Measurements from ENCODE around the gene COX7A2L. TPM values are rescaled to one million over a fixed set of nuclear protein-coding genes. Genes with fewer than 3 reads are reported as not detected.

COX7A2L gene
- total RNA-seq, 4 donors from 2014 or later, result 125 to 163 (median 150) TPM

DNA sequence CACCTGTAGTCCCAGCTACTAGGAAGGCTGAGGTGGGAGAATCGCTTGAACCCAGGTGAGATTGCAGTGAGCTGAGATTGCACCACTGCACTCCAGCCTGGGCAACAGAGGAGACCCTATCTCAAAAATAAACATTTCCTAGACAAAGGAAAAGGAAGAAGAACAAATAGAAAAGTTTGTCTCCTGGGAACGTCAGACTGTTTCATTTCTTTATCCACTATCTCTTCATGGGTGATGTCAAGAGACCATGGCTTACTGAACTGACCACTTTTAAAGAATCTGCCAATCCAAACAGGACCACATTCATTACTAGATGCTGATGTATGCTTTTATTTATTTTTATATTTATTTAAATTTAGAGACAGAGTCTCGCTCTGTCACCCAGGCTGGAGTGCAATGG is 26.8 kb downstream of the COX7A2L start:
- TF ChIP-seq, protein P1, sequence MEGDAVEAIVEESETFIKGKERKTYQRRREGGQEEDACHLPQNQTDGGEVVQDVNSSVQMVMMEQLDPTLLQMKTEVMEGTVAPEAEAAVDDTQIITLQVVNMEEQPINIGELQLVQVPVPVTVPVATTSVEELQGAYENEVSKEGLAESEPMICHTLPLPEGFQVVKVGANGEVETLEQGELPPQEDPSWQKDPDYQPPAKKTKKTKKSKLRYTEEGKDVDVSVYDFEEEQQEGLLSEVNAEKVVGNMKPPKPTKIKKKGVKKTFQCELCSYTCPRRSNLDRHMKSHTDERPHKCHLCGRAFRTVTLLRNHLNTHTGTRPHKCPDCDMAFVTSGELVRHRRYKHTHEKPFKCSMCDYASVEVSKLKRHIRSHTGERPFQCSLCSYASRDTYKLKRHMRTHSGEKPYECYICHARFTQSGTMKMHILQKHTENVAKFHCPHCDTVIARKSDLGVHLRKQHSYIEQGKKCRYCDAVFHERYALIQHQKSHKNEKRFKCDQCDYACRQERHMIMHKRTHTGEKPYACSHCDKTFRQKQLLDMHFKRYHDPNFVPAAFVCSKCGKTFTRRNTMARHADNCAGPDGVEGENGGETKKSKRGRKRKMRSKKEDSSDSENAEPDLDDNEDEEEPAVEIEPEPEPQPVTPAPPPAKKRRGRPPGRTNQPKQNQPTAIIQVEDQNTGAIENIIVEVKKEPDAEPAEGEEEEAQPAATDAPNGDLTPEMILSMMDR (IDR thresholded peaks at IDR 0.05; ENCODE audit: low read depth), result no peak

DNA sequence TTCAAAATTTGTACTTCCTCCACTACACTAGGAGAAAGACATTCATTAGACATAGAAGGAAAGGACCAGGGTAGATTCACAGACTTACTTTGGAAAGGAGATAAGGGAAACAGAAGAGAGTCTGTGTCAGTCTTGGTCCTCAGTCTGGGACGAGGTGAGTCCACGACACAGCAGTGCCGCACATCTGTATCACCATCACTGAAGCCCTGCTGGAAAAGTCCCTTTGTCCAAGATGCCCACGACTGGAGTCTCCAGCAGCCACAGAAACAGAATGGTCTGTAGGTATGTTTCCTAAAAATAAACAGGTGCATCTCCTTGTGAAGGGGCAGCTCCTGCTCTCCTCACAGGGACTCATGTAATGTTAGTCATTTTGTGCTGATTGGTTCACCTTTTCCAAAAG is 27.4 kb downstream of the COX7A2L start:
- TF ChIP-seq, protein P1 (IDR thresholded peaks at IDR 0.05; ENCODE audit: low read depth), result no peak

DNA sequence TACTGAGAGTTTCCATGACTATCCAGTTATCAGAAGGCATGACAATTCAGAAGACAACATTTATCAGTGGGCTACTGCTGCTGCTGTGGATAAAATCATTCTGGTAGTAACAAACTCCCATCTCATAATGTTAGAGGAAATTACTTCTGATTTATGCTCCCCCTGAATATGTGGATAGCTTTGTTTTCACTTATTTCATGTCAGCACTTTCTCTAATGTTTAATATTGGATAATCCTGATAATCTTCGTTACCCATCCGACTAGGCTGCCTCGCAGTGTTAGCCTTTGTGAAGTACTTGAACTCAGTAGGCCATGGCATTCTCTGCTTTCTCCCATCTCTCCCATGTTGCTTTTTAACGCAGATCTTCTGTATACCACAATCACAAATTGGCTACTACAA is 28.4 kb downstream of the COX7A2L start:
- TF ChIP-seq, protein P1 (IDR thresholded peaks at IDR 0.05; ENCODE audit: low read depth), result no peak

DNA sequence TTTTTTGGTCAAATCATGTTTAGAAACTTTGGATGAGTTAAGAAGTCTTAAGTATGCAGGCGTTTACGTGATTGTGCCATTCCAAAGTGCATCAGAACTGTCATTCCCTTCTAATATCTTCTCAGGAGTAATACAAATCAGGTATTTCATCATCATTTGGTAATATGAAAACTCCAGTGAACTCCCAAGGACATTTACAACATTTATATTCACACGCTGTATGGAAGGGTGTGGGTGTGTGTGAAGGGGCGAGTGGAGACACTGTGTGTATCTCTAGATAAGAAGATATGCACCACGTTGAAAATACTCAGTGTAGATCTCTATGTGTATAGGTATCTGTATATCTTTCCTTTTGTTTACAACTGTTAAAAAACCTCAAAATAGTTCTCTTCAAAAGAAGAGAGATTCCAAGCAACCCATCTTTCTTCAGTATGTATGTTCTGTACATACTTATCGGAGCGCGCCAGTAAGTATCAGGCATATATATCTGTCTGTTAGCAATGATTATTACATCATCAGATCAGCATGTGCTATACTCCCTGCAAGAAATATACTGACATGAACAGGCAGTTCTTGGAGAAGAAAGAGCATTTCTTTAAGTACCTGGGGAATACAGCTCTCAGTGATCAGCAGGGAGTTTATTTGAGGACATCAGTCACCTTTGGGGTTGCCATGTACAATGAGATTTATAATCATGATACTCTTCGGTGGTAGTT is 29.3 kb downstream of the COX7A2L start:
- TF ChIP-seq, protein P1 (IDR thresholded peaks at IDR 0.05; ENCODE audit: low read depth), result no peak

DNA sequence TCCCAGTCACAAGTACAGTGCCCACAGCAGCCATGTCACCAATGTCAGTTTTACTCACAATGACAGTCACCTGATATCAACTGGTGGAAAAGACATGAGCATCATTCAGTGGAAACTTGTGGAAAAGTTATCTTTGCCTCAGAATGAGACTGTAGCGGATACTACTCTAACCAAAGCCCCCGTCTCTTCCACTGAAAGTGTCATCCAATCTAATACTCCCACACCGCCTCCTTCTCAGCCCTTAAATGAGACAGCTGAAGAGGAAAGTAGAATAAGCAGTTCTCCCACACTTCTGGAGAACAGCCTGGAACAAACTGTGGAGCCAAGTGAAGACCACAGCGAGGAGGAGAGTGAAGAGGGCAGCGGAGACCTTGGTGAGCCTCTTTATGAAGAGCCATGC is 31.3 kb downstream of the COX7A2L start:
- TF ChIP-seq, protein P1 (IDR thresholded peaks at IDR 0.05; ENCODE audit: low read depth), result no peak

DNA sequence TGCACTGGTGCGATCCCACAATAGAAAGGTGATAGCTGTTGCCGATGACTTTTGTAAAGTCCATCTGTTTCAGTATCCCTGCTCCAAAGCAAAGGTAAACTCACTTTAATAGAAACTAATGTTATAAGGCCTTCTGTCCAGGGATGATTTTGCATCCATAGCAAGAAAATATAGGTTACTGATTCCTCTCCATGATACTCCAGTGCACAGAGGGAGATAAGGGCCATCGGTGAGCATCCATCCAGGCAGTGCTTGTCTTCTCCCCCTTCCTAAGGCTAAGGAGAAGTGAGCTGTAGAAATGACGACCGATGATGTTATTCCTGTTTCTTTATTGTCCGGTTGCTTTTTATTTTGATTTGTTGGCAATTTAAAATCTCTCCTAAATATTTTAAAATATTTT is 32.1 kb downstream of the COX7A2L start:
- TF ChIP-seq, protein P1 (IDR thresholded peaks at IDR 0.05; ENCODE audit: low read depth), result no peak

DNA sequence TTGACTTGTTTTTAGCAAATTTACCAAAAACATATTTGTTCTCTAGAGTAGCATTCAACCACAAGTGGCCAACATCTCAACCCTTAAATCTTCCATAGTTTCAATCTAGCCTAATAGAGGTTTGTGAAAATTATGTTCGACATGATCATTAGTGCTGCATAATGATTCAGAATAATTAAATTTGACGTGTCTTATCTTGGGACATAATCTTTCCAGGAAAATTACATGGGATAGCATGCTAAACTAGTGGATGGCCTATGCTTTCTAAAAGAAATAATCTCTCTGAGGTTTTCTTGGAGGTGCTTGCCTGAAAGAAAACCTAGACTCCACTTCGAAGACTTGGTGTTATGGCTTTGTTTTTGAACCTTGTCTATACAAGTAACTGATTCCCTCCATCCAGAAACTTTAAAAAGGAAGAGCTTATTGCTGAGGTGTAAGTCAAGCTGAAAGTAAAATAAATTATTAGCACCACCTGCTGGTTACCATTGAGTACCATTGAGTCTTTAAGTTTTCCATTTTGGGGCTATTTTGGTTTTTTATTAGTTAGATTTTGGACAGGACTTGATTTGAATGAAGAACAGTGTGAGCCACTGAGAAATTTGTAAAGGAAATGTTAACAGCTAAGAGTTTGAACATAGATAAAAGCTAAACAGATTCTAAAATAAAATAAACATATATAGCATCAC is 32.7 kb downstream of the COX7A2L start:
- TF ChIP-seq, protein P1 (IDR thresholded peaks at IDR 0.05; ENCODE audit: low read depth), result no peak

Measured in subcutaneous adipose tissue (tissue), 4 donors.